Uterus (tissue), 2 donors: ENCODE data around the gene TPM4.

ENCODE experiments used
- POLR2A ChIP-seq, 2 donors: fragments of 450-650 bp; IDR thresholded peaks; one replicate each; pipeline ENCODE4 v1.6.1; 2016; ENCODE audit warnings: antibody characterized with exemption in 2 of 2, mild to moderate bottlenecking in 1 of 2, moderate library complexity in 1 of 2
- TF ChIP-seq, protein P1 (sequence below), 4 experiments: fragments of 200-600 bp in 2 of 4; fragments of 450-650 bp in 2 of 4; sonication (generic) in 2 of 4; IDR thresholded peaks; one replicate each; pipeline ENCODE4 v1.5.1; 2016 to 2019; ENCODE audit warnings: antibody characterized with exemption in 4 of 4, mild to moderate bottlenecking in 2 of 4, moderate library complexity in 1 of 4

DNA sequence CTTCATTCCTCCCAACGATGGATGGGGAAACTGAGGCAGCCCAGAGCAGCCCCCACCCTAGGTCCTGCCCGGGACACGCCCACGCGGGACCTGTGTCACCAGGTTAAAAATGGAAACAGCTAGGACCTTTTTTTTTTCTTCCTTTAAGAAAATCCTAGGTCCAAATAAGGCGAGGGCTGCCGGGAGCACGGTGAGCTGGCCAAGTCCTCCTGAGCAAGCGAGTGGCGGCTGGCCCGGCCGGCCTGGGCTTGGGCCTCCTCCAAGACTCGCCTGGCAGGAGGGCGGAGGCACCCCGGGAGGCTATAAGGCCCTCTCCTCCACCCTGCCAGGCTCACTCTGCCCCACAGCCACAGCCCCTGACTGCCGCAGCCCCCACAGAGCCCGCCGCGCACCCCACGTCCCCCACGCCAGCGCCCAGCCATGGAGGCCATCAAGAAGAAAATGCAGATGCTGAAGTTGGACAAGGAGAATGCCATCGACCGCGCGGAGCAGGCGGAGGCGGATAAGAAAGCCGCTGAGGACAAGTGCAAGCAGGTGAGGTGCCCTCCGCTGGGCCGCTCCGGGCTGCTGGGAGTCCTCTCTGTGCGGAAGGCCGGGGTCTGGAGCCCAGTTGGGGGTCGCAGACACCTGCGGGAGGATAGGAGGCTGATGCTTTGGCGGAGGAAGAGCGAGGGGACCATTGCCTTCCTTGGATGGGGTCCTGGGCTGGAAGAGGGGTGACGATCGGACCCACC, 8.9 kb upstream of the TPM4 start:
- peak; percentile 67 to 88 for TF ChIP-seq POLR2A (IDR thresholded peaks at IDR 0.05)
- TF ChIP-seq, protein P1, sequence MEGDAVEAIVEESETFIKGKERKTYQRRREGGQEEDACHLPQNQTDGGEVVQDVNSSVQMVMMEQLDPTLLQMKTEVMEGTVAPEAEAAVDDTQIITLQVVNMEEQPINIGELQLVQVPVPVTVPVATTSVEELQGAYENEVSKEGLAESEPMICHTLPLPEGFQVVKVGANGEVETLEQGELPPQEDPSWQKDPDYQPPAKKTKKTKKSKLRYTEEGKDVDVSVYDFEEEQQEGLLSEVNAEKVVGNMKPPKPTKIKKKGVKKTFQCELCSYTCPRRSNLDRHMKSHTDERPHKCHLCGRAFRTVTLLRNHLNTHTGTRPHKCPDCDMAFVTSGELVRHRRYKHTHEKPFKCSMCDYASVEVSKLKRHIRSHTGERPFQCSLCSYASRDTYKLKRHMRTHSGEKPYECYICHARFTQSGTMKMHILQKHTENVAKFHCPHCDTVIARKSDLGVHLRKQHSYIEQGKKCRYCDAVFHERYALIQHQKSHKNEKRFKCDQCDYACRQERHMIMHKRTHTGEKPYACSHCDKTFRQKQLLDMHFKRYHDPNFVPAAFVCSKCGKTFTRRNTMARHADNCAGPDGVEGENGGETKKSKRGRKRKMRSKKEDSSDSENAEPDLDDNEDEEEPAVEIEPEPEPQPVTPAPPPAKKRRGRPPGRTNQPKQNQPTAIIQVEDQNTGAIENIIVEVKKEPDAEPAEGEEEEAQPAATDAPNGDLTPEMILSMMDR (IDR thresholded peaks at IDR 0.05) = no peak
